GM21360 (cell line): ENCODE results near the gene CROCC.
A peak's percentile ranks its signal among the peaks of the same experiment; 100 is the strongest.
"Not testable (repeated sequence)": the region's sequence is repeated elsewhere in the genome, so short reads cannot be mapped to it uniquely, and the experiment has no call there.

Experiments
- ATAC-seq: cut with Tn5 transposase; IDR thresholded peaks from one replicate; pipeline ENCODE4 v1.9.1; 2021; ENCODE audit warnings: mild to moderate bottlenecking, moderate library complexity; ENCODE audit not compliant: unreplicated experiment

The CROCC gene

GRCh38 chr1:16936580-16936979 is 14.8 kb downstream of the CROCC start:
- not testable (repeated sequence) for ATAC-seq

- ATAC-seq, result no peak
Measured at GRCh38 chr1:16938351-16939321, 16.9 kb downstream of the CROCC start.

GRCh38 chr1:16939386-16940180 is 17.9 kb downstream of the CROCC start:
- ATAC-seq, result not testable (repeated sequence)

- no peak for ATAC-seq
Measured at GRCh38 chr1:16944038-16944437, 22.3 kb downstream of the CROCC start.

- not testable (repeated sequence) for ATAC-seq
Measured at GRCh38 chr1:16945512-16945911, 23.8 kb downstream of the CROCC start.

GRCh38 chr1:16946185-16946584 is 24.5 kb downstream of the CROCC start:
- ATAC-seq, result not testable (repeated sequence)

GRCh38 chr1:16946646-16947045 is 24.9 kb downstream of the CROCC start:
- ATAC-seq, result no peak

- ATAC-seq, result not testable (repeated sequence)
Measured at GRCh38 chr1:16948282-16948891, 26.7 kb downstream of the CROCC start.

- not testable (repeated sequence) for ATAC-seq
Measured at GRCh38 chr1:16949026-16949425, 27.3 kb downstream of the CROCC start.

GRCh38 chr1:16952376-16952775 is 30.6 kb downstream of the CROCC start:
- ATAC-seq, result not testable (repeated sequence)

- no peak for ATAC-seq
Measured at GRCh38 chr1:16954579-16954978, 32.8 kb downstream of the CROCC start.

- no peak for ATAC-seq
Measured at GRCh38 chr1:16955186-16955585, 33.5 kb downstream of the CROCC start.

- ATAC-seq, result no peak
Measured at GRCh38 chr1:16956775-16957174, 35.0 kb downstream of the CROCC start.

- ATAC-seq, result no peak
Measured at GRCh38 chr1:16957731-16958130, 36.0 kb downstream of the CROCC start.

GRCh38 chr1:16958475-16958874 is 36.7 kb downstream of the CROCC start:
- no peak for ATAC-seq

- peak; percentile 81 for ATAC-seq
Measured at GRCh38 chr1:16960560-16961296, 39.0 kb downstream of the CROCC start.

GRCh38 chr1:16961297-16962133 is 39.8 kb downstream of the CROCC start:
- ATAC-seq, result no peak

GRCh38 chr1:16964169-16964568 is 42.4 kb downstream of the CROCC start:
- not testable (repeated sequence) for ATAC-seq

GRCh38 chr1:16965486-16966067 is 43.8 kb downstream of the CROCC start:
- no peak for ATAC-seq
